ENCODE data around the gene FLNB. TPM values are rescaled to one million over a fixed set of nuclear protein-coding genes. Genes with fewer than 3 reads are reported as not detected.

FLNB gene
- total and polyA plus RNA-seq, 2 of the 4 experiments (the other 2 are of a cell fraction), result 78.0 to 136 TPM

- 0 out of 2 replicates have a peak overlapping the region, but pooled peaks have one; percentile 4 for H3K23ac ChIP-seq (ENCODE audit: low read depth, low read length)
- peaks cover 43% of the 10 kb centered on the region for H3K4me1 ChIP-seq (ENCODE audit: control insufficient read depth, insufficient read depth, low read length)
- H3K79me1 ChIP-seq (ENCODE audit: low read depth in 1 of 2, low read length in 2 of 2), result peaks cover 33 to 82% of the 10 kb centered on the region in 2 experiments
- H2BK120ac ChIP-seq (ENCODE audit: low read depth, low read length), result peak overlapping the region; percentile 20
- H3K56ac ChIP-seq (ENCODE audit: extremely low read depth, insufficient read depth, low read length), result no peak overlapping the region; the same call in 1 of the 2 replicates
- peaks cover 1% of the 10 kb centered on the region; the same call in 1 of the 2 replicates for H3K36me3 ChIP-seq (ENCODE audit: control insufficient read depth, insufficient read depth, low read length)
- H3K9me3 ChIP-seq (ENCODE audit: control insufficient read depth, insufficient read depth, low read length), result no peaks in the 10 kb centered on the region
- ATAC-seq (ENCODE audit: low read depth) (no peak), DNase-seq (peak; percentile 86)
- H3K9me1 ChIP-seq (ENCODE audit: insufficient read depth, low read length), result peaks cover 46% of the 10 kb centered on the region
- 82% methylated on average over 6 of the region's 12 CpGs; no CpG with 5 or more reads in 1 of the 2 experiments for WGBS, 2 experiments (ENCODE audit: extremely low coverage in 2 of 2, insufficient read length in 1 of 2)
- peak overlapping the region; percentile 63; the same call in 1 of the 2 replicates for H2BK20ac ChIP-seq (ENCODE audit: low read depth, low read length)
- no peak overlapping the region; the same call in 1 of the 2 replicates for H4K5ac ChIP-seq (ENCODE audit: low read depth, low read length)
- no peak overlapping the region for H3K9ac ChIP-seq (ENCODE audit: low read depth, low read length)
- H3K14ac ChIP-seq (replicated peaks; ENCODE audit: low read depth, low read length), result 0 out of 2 replicates have a peak overlapping the region, but pooled peaks have one; percentile 13
- H3K18ac ChIP-seq (ENCODE audit: low read depth, low read length), result peak overlapping the region; percentile 2; the same call in 1 of the 2 replicates
- no peak overlapping the region; the same call in 2 of the 3 replicates for H2BK15ac ChIP-seq (ENCODE audit: low read depth, low read length)
- no peaks in the 10 kb centered on the region for H3K27me3 ChIP-seq (ENCODE audit: control insufficient read depth, insufficient read depth, low read length)
- H4K91ac ChIP-seq (ENCODE audit: insufficient read depth, low read depth, low read length), result peak overlapping the region; percentile 20; the same call in 1 of the 2 replicates
- H3K4me2 ChIP-seq (ENCODE audit: low read depth, low read length), result no peak overlapping the region
- H3K27ac ChIP-seq (ENCODE audit: insufficient read depth, low read length), result peak overlapping the region; percentile 13; the same call in 1 of the 2 replicates
- TF ChIP-seq CEBPB (IDR thresholded peaks at IDR 0.05; ENCODE audit: low read depth, low read length), result no peak
- peak overlapping the region in 1 of 2 experiments; percentile 36; a peak in 1 of 4 replicates for H4K8ac ChIP-seq (ENCODE audit: low read depth in 2 of 2, low read length in 2 of 2)
- peak overlapping the region; percentile 34 for H3K4ac ChIP-seq (ENCODE audit: low read depth, low read length)
- in situ Hi-C loops (cut with MboI; ENCODE audit: low sequenced_read_pairs), result no loop called here
- no TSS peak for BruUV-seq (replicated peaks)
- no peak overlapping the region for H2AFZ ChIP-seq (replicated peaks; ENCODE audit: low read length, poor library complexity)
- no peak overlapping the region for H2AK9ac ChIP-seq (replicated peaks; ENCODE audit: low read depth, low read length, poor library complexity)
- POLR2A ChIA-PET (ENCODE audit: unreplicated experiment), result no interaction called here
- H3K4me3 ChIP-seq (ENCODE audit: insufficient read depth, low read depth, low read length), result no peak overlapping the region
- peak overlapping the region; percentile 61; the same call in 1 of the 2 replicates for H2AK5ac ChIP-seq (ENCODE audit: low read depth, low read length)
- CTCF ChIA-PET, result interaction anchor here (0.5 to 0.6 kb wide), 2 partner anchors 10 to 54 kb away, joined by 3 to 5 read pairs; no protein-coding TSS in a partner anchor
- intact Hi-C loops (cut with micrococcal nuclease), result no loop called here
- peak overlapping the region; percentile 15 for H2BK5ac ChIP-seq (ENCODE audit: low read depth, low read length, poor library complexity, severe bottlenecking)
- dilution Hi-C loops (cut with HindIII; ENCODE audit: low sequenced_read_pairs, unreplicated experiment), result no loop called here
- peaks cover 64% of the 10 kb centered on the region for H4K20me1 ChIP-seq (ENCODE audit: insufficient read depth, low read length)
Observed at GRCh38 chr3:58063022-58063815, 55.0 kb downstream of the FLNB start.
